Thymus (tissue), 11 donors: ENCODE results near the gene PFAS. TPM values are rescaled to one million over a fixed set of nuclear protein-coding genes. Genes with fewer than 3 reads are reported as not detected.
"Not testable (repeated sequence)": the region's sequence is repeated elsewhere in the genome, so short reads cannot be mapped to it uniquely, and the experiment has no call there.

ENCODE experiments used
- DNase-seq, 9 donors: peaks; one replicate each; pipeline ENCODE4 v3.0.0-alpha.2; 2013; ENCODE audit warnings: low spot score in 9 of 9, low read depth in 6 of 9, missing footprints in 1 of 9
- H3K27ac ChIP-seq, 2 donors: one replicate each; pipeline ENCODE4 v1.5.1; 2013; ENCODE audit warnings: control low read depth in 1 of 2, low read depth in 1 of 2, low read length in 1 of 2, mild to moderate bottlenecking in 1 of 2, moderate library complexity in 1 of 2
- H3K27me3 ChIP-seq, 2 donors: one replicate each; pipeline ENCODE4 v1.5.1; 2013; ENCODE audit warnings: low read length in 1 of 2; ENCODE audit not compliant: control insufficient read depth in 2 of 2, insufficient read depth in 1 of 2
- H3K36me3 ChIP-seq, 2 donors: one replicate each; pipeline ENCODE4 v1.5.1; 2013; ENCODE audit warnings: low read length in 1 of 2, mild to moderate bottlenecking in 1 of 2, moderate library complexity in 1 of 2; ENCODE audit not compliant: control insufficient read depth in 2 of 2, insufficient read depth in 2 of 2
- H3K4me1 ChIP-seq, 2 donors: one replicate each; pipeline ENCODE4 v1.5.1; 2013; ENCODE audit warnings: low read length in 2 of 2; ENCODE audit not compliant: control insufficient read depth in 2 of 2, insufficient read depth in 2 of 2
- H3K4me3 ChIP-seq, 2 donors: one replicate each; pipeline ENCODE4 v1.5.1; 2013; ENCODE audit warnings: low read length in 2 of 2, control low read depth in 1 of 2, mild to moderate bottlenecking in 1 of 2
- H3K9me3 ChIP-seq, 2 donors: one replicate each; pipeline ENCODE4 v1.5.1; 2013; ENCODE audit warnings: low read length in 1 of 2, mild to moderate bottlenecking in 1 of 2; ENCODE audit not compliant: control insufficient read depth in 2 of 2, insufficient read depth in 1 of 2
- WGBS: extraction: QIAGEN DNeasy Blood & Tissue Kit; methylation state at CpG from one replicate; pipeline ENCODE4 v1.1.7; 2013; 5-methylcytosine and 5-hydroxymethylcytosine counted together
- polyA plus RNA-seq: library from polyadenylated mRNA; stranded (reverse); fragments of 200-250 nt; gene quantifications from one replicate; pipeline ENCODE4 v1.2.3, GENCODE V29; 2013
- total RNA-seq: library from RNA; stranded (reverse); fragments of 120-200 nt; gene quantifications from one replicate; pipeline ENCODE4 v1.2.4, GENCODE V29; 2013
- donor health status: healthy.

The PFAS gene
- total and polyA plus RNA-seq, 2 donors = 12.8 to 19.6 TPM

DNA sequence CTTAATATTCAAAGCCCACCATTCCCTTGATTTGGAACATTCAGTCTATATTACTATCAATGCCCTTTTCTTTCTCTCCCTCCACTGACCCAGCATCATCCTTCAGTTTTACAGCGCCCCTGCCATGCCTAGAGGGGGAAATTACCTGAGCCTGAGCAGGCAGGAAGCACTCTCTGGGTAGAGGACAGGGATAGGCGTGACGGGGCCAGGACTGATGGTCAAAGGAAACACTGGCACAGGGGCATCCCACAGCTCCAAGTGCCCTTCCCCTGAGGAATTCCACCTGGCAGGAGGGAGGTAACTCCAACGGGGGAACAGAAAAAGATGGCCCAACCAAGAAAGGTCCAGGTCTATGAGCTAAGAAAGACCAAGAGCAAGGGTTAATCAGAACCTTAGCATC, 11.2 kb upstream of the PFAS start:
- Histone ChIP-seq H3K36me3 (peaks cover 87 to 95% of the 10 kb centered on the region in 2 donors), H3K27ac (no peak overlapping the region), H3K4me1 (peaks cover 0 to 2% of the 10 kb centered on the region in 2 donors), H3K27me3 (no peaks in the 10 kb centered on the region), H3K9me3 (no peaks in the 10 kb centered on the region), H3K4me3 (no peak overlapping the region)
- WGBS = 95% methylated on average over 4 of the region's 4 CpGs
- DNase-seq = no peak

DNA sequence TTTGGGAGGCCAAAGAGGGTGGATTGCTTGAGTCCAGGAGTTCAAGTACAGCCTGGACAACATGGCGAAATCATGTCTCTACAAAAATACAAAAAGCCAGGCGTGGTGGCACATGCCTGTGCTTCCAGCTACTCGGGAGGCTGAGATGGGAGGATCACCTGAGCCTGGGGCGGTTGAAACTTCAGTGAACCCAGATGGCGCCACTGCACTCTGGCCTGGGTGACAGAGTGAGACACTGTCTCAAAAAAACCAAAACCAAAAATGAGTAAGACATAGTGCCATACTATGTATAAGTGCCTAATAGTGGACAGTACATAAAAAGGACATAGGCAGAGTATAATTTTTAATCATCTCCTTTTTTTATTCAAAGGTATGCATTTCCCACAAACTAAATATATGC, 5.3 kb upstream of the PFAS start:
- WGBS = 93% methylated on average over 5 of the region's 5 CpGs
- Histone ChIP-seq H3K4me1 (peaks cover 18 to 33% of the 10 kb centered on the region in 2 donors), H3K4me3 (no peak overlapping the region), H3K9me3 (no peaks in the 10 kb centered on the region), H3K27ac (peak overlapping the region in 1 of 2 donors; percentile 75), H3K36me3 (peaks cover 38 to 49% of the 10 kb centered on the region in 2 donors), H3K27me3 (no peaks in the 10 kb centered on the region)
- DNase-seq = peak in 2 of 9 donors; percentile 21 to 37

DNA sequence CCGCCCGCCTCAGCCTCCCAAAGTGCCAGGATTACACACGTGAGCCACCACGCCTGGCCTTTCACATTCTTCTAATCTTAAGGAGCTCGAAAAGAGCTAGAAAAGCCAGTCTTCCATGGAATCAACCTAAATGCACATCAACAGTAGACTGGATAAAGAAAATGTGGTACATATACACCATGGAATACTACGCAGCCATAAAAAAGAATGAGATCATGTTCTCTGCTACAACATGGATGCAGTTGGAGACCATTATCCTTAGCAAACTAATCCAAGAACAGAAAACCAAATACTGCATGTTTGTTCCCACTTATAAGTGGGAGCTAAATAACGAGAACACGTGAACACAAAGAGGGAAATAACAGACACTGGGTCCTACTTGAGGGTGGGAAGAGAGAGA, 4.3 kb upstream of the PFAS start:
- Histone ChIP-seq H3K9me3 (no peaks in the 10 kb centered on the region), H3K4me3 (no peak overlapping the region), H3K36me3 (peaks cover 30 to 40% of the 10 kb centered on the region in 2 donors), H3K27ac (no peak overlapping the region), H3K4me1 (peaks cover 22 to 38% of the 10 kb centered on the region in 2 donors), H3K27me3 (no peaks in the 10 kb centered on the region)
- DNase-seq = no peak
- 99% methylated on average over 8 of the region's 8 CpGs for WGBS

DNA sequence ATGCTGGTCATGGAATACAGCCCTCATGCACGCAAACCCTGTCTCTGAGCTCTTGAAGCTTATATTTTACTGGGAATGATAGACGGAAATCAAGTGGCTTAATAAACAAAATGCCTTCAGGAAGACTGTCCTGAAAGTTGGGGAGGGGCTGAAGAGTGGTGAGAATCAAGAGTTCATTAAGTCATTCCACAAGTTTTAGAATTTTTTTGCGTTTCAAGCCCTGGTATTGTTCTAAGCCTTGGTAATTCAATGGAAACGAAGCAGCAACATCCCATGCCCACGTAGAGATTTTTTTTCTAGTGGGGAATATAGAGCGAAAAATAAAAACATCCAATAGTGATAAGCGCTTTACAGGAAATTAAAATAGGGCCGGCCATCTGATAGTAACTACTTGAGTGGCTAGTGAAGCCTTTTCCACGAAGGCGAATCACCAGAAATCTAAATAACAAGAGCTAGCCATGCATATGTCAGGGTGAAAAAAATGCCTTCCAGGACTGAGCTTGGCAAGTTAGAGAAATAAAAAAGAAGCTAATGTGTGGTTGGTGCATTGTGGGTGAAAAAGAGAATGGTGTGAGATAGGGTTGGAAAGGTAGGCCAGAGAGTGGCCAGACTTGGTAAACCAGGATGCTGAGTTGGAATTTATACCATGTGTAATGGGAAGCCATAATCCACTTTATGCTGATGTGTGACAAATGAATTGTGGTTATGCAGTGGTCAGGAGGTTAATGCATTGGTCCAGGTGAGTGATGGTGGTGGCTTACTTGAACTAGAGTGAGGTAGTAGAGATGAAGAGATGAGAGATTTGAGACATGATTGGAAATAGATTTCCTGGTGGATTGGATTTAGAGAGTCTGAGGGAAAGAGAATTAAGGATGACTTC, 772 bp downstream of the PFAS start:
- Histone ChIP-seq H3K27ac (peak overlapping the region in 1 of 2 donors; percentile 97), H3K4me1 (peaks cover 19 to 39% of the 10 kb centered on the region in 2 donors), H3K9me3 (no peaks in the 10 kb centered on the region), H3K36me3 (peaks cover 12 to 18% of the 10 kb centered on the region in 2 donors), H3K4me3 (peak overlapping the region; percentile 84 to 97), H3K27me3 (no peaks in the 10 kb centered on the region)
- 24% methylated on average over 10 of the region's 10 CpGs for WGBS
- no peak for DNase-seq

DNA sequence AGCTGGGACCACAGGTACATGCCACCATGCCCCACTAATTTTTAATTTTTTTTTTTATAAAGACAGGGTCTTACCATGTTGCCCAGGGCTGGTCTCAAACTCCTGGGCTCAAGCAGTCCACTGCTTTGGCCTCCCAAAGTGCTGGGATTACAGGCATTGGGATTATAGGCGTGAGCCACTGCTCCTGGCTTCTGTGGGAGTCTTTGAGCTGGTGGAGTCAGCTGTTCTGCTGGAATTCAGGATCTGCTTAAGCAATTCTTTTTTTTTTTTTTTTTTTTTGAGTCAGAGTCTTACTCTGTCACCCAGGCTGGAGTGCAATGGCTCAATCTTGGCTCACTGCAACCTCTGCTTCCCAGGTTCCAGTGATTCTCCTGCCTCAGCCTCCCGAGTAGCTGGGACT, 2.3 kb downstream of the PFAS start:
- H3K9me3 ChIP-seq, H3K27me3 ChIP-seq, DNase-seq, H3K27ac ChIP-seq, H3K4me3 ChIP-seq: not testable (repeated sequence)
- peaks cover 6 to 25% of the 10 kb centered on the region in 2 donors for H3K4me1 ChIP-seq
- peaks cover 13 to 26% of the 10 kb centered on the region in 2 donors for H3K36me3 ChIP-seq
- 95% methylated on average over 2 of the region's 2 CpGs for WGBS

DNA sequence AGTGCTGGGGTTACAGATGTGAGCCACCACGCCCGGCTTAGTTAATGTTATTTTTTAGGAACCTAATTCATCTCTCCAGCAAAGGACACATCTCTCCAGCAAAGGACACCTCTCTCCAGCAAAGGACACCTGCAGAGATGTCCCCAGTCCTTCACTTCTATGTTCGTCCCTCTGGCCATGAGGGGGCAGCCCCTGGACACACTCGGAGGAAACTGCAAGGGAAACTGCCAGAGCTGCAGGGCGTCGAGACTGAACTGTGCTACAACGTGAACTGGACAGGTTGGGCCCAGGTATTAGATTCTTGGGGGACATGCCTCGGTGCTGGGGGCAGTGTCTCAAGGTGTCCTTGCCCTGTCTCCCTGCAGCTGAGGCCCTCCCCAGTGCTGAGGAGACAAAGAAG, 4.7 kb downstream of the PFAS start:
- no peak for DNase-seq
- 96% methylated on average over 8 of the region's 8 CpGs for WGBS
- H3K27me3 ChIP-seq = no peaks in the 10 kb centered on the region
- peaks cover 21 to 42% of the 10 kb centered on the region in 2 donors for H3K36me3 ChIP-seq
- no peaks in the 10 kb centered on the region for H3K9me3 ChIP-seq
- no peak overlapping the region for H3K4me3 ChIP-seq
- H3K4me1 ChIP-seq = peaks cover 4 to 12% of the 10 kb centered on the region in 2 donors
- no peak overlapping the region for H3K27ac ChIP-seq

DNA sequence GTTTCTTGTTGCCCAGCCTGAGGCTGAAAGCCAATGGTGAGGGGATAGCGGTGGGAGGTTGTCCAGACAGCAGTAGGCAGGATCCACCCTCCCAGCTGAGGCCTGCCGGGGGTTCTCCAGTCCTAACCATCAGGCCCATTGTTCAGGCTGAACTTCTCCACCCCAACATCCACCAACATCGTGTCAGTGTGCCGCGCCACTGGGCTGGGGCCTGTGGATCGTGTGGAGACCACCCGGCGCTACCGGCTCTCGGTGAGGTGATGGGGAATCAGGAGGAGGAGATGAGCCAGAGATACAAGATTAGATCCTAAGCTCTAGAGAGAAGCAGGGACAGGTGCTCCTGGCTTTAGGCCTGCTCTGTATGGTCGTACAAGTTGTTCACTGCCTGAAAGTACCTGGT, 5.8 kb downstream of the PFAS start:
- H3K4me3 ChIP-seq = no peak overlapping the region
- WGBS = 98% methylated on average over 11 of the region's 11 CpGs
- no peaks in the 10 kb centered on the region for H3K9me3 ChIP-seq
- no peak for DNase-seq
- peaks cover 0 to 3% of the 10 kb centered on the region in 2 donors for H3K4me1 ChIP-seq
- H3K36me3 ChIP-seq = peaks cover 21 to 47% of the 10 kb centered on the region in 2 donors
- H3K27ac ChIP-seq = no peak overlapping the region
- no peaks in the 10 kb centered on the region for H3K27me3 ChIP-seq

DNA sequence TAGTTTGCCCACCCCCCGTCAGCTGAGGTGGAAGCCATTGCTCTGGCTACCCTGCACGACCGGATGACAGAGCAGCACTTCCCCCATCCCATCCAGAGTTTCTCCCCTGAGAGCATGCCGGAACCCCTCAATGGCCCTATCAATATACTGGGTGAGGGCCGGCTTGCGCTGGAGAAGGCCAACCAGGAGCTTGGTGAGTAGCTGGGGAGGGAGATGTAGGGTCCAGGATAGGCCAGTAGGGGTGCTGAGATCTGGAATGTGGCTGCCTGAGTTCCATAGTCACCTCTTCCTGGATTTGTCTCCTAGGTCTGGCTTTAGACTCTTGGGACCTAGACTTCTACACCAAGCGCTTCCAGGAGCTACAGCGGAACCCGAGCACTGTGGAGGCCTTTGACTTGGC, 6.4 kb downstream of the PFAS start:
- Histone ChIP-seq H3K27me3 (no peaks in the 10 kb centered on the region), H3K27ac (no peak overlapping the region), H3K9me3 (no peaks in the 10 kb centered on the region), H3K36me3 (peaks cover 21 to 51% of the 10 kb centered on the region in 2 donors), H3K4me3 (no peak overlapping the region), H3K4me1 (no peaks in the 10 kb centered on the region)
- WGBS = 98% methylated on average over 9 of the region's 9 CpGs
- no peak for DNase-seq

DNA sequence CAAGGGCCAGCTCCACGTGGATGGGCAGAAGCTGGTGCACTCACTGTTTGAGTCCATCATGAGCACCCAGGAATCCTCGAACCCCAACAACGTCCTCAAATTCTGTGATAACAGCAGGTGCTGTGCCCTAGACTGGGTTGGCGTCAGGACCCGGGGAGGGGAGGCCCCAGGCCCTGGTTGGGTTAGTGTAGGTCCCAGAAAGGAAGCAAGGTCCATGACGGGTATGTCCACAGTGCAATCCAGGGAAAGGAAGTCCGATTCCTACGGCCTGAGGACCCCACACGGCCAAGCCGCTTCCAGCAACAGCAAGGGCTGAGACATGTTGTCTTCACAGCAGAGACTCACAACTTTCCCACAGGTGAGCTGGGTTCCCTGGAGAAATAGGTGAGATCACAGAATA, 7.2 kb downstream of the PFAS start:
- peaks cover 21 to 57% of the 10 kb centered on the region in 2 donors for H3K36me3 ChIP-seq
- no peaks in the 10 kb centered on the region for H3K4me1 ChIP-seq
- H3K9me3 ChIP-seq = no peaks in the 10 kb centered on the region
- no peak for DNase-seq
- H3K4me3 ChIP-seq = no peak overlapping the region
- no peaks in the 10 kb centered on the region for H3K27me3 ChIP-seq
- no peak overlapping the region for H3K27ac ChIP-seq
- WGBS = 97% methylated on average over 10 of the region's 10 CpGs
